Stimulated activated CD4-positive, alpha-beta T cell treated with anti-CD3 and anti-CD28 coated beads, Interleukin-15, amount 100 ng/mL, for 1 hour (primary cell): ENCODE data around the gene OR52B2.
"Not testable (repeated sequence)": the region's sequence is repeated elsewhere in the genome, so short reads cannot be mapped to it uniquely, and the experiment has no call there.

Experiments used
- DNase-seq, 2 donors: peaks; one replicate each; pipeline ENCODE4 v3.0.0-alpha.2; 2020; ENCODE audit warnings: low read depth in 1 of 2, low spot score in 1 of 2

The OR52B2 gene

DNA sequence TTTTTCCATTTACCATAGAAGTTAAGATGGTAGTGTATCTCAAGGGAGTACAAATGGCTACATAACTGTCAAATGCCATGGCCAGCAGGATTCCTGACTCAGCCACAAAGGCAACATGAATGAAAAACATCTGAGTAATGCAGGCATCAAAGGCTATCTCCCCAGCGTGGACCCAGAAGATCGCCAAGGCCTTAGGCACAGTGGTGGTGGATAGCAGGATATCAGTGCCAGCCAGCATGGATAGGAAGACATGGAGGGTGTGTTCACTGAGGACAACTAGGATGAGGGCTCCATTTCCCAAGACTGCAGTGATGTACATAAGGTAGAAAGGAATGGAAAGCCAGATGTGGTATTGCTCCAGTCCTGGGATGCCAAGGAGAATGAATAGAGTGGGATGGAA, 18.0 kb downstream of the OR52B2 start:
- DNase-seq = no peak

DNA sequence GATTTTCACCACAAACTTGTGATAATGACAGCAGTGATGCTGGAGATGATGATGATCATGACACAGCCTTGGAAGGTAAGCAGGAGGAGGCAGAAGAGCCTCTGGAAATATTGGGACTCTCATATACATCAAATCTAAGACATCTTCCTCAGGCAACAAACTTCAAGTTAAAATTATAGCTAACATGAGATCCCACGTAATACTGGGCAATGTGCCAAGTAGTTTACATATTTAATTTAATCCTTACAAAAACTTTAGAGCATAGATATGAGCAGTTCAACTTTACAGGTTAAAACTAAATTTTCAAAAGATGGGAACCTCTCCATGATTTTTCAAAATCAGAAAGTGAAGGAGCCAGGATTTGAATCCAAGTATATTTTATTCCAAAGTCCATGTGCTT, 19.0 kb downstream of the OR52B2 start:
- DNase-seq = no peak

DNA sequence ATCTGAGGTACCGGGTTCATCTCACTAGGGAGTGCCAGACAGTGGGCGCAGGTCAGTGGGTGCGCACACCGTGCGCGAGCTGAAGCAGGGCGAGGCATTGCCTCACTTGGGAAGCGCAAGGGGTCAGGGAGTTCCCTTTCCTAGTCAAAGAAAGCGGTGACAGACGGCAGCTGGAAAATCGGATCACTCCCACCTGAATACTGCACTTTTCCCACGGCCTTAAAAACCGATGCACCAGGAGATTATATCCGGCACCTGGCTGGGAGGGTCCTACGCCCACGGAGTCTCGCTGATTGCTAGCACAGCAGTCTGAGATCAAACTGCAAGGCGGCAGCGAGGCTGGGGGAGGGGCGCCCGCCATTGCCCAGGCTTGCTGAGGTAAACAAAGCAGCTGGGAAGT, 26.4 kb downstream of the OR52B2 start:
- not testable (repeated sequence) for DNase-seq

DNA sequence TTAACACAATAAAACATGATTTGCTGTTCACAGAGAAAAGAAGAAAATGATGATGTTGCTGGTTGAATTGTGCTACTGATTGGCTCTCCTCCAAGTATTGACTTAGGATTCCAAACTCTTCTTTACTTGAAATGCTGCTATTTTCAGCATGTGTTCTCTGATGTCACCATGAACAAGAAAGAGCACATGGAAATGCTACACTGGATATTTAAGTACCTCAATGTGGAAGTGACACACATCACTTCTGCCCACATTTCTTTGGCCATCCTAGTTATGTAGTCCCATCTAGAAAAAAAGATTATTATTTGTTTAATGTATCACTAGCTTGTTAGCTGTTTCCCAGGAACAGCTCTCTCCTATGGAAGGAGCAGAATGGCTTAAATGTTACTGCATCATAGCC, 27.2 kb downstream of the OR52B2 start:
- no peak for DNase-seq

DNA sequence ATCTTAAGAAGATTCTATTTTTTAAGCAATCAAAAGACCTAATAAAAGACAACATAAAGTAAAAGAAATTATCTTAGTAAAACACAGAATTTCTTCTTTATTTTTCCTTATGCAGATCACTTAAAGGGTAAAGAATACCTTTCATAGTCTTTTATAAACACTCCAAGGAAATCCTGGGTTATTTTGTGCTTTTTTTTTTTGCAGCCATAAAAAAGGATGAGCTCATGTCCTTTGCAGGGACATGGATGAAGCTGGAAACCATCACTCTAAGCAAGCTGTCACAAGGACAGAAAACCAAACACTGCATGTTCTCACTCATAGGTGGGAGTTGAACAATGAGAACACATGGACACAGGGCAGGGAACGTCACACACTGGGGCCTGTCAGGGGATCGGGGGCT, 34.2 kb downstream of the OR52B2 start:
- not testable (repeated sequence) for DNase-seq

DNA sequence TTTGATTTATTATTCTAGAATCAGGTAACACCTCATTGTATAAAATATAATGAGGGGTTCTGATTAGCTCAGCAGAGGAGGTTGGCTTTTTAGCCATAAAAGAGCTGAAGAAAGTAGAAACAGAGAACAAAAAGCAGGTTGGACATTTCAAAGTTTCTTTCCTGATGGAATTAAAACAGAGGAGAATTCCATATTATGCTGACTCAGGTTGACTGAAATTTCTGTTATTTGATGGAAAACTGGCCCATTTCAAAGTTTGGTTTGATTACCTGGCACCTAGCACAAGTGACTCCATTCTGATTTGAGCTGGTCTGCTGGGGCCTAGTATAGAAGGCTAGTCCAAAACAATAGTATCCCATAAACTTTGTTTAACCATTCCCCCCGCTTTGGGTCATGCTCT, 37.7 kb downstream of the OR52B2 start:
- DNase-seq = no peak

DNA sequence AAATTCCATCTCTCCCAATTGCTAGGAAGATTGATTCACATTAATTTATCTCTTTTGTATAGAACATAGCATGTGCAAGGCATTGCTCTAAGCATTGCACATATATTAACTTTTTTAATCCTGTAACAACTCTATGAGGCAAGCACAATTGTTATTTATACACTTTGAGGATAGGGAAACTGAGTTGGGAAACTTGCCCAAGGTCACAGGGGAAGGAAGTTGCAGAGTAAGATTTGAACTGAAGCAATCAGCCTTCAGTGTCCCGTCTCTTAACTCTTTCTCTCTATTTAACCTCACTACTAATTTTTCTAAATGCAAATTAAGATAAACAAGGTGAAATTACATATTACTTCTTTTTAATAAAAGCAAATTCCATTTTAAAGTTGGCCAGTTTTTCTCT, 40.5 kb downstream of the OR52B2 start:
- DNase-seq = no peak

DNA sequence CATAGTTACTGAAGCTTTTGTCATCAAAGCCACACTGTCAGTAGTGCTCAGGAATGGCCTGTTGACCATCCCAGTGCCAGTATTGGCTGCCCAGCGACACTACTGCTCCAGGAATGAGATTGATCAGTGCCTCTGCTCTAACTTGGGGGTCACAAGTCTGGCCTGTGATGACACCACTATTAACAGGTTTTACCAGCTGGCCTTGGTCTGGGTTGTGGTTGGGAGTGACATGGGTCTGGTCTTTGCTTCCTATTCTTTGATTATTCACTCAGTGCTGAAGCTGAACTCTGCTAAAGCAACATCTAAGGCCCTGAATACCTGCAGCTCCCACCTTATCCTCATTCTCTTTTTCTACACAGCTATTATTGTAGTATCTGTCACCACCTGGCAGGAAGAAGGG, 41.1 kb downstream of the OR52B2 start:
- no peak for DNase-seq

DNA sequence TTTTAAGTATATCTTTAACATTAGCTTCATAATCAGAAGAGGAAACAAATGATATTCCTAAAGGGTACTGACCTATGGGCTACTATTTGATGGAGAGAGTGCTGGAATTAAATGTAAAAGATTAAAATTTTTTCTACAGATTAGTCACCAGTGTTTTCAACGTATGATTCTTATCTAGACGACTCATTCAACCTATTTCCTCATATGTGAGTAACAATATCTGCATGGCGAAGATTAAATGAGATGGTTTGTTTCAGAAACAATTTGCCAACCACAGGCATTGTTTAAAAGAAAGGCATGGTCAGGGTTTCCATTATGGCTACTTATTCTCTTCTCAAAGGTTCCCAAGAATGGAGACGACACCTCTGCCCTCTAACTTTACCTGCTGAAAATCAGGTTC, 42.2 kb downstream of the OR52B2 start:
- DNase-seq = no peak

DNA sequence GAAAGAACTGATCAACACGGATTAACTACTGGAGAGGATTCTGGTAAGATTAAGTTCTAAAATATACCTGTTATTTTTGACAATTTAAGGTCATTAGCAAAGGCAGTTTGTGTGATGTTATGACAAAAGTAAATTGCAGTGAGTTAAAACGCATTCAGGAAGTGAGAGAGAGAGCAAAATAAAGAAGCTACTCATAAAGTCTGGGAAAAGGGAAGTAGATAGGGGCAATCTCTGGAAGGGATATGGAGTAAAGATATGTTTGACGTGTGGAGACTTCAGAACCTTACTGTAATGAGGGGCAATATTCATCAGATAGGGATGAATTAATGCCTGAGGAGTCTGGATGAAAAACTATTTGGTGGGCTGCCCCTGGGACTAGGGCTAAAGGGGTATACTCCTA, 45.9 kb downstream of the OR52B2 start:
- DNase-seq = no peak
